ENCODE measurements around the gene TRDMT1. TPM values are rescaled to one million over a fixed set of nuclear protein-coding genes. Genes with fewer than 3 reads are reported as not detected.

TRDMT1 gene
- total RNA-seq, 4 donors from 2014 or later, result 4.0 to 24.8 (median 6.4) TPM

DNA sequence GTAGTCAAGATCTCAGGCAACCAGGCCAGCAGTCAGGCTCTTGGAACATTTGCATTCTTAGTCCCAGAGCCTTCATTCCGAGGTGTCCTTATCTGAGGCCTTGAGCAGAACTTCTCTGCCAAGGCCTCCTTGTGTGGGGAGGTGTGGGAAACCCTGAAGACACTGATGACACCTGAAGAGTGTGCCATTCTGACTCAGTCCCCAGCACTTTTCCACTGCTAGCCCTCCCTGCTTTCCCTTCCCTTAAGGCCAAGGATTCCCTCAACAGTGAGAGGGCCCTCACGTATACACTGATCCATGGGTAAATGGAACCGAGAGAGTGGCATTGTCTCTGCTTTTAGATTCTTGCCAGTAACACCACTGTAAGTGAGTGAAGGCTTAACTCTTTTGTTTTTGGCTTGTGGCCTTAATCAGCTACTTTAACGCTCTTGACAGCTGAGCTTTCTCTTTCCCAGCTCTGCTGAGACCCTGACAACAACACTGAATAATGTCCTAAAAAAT lies 30.3 kb downstream of the TRDMT1 start:
- Histone ChIP-seq H3K4me3 (no peak overlapping the region), H3K27me3 (no peaks in the 10 kb centered on the region), H3K4me1 (peaks cover 0 to 5% (median 2%) of the 10 kb centered on the region in 4 donors), H3K27ac (no peak overlapping the region), H3K9me3 (no peaks in the 10 kb centered on the region), H3K36me3 (no peaks in the 10 kb centered on the region)
- DNase-seq, result no peak
- TF ChIP-seq, protein P1, sequence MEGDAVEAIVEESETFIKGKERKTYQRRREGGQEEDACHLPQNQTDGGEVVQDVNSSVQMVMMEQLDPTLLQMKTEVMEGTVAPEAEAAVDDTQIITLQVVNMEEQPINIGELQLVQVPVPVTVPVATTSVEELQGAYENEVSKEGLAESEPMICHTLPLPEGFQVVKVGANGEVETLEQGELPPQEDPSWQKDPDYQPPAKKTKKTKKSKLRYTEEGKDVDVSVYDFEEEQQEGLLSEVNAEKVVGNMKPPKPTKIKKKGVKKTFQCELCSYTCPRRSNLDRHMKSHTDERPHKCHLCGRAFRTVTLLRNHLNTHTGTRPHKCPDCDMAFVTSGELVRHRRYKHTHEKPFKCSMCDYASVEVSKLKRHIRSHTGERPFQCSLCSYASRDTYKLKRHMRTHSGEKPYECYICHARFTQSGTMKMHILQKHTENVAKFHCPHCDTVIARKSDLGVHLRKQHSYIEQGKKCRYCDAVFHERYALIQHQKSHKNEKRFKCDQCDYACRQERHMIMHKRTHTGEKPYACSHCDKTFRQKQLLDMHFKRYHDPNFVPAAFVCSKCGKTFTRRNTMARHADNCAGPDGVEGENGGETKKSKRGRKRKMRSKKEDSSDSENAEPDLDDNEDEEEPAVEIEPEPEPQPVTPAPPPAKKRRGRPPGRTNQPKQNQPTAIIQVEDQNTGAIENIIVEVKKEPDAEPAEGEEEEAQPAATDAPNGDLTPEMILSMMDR (IDR thresholded peaks at IDR 0.05), result no peak
- TF ChIP-seq POLR2A (IDR thresholded peaks at IDR 0.05), result no peak

DNA sequence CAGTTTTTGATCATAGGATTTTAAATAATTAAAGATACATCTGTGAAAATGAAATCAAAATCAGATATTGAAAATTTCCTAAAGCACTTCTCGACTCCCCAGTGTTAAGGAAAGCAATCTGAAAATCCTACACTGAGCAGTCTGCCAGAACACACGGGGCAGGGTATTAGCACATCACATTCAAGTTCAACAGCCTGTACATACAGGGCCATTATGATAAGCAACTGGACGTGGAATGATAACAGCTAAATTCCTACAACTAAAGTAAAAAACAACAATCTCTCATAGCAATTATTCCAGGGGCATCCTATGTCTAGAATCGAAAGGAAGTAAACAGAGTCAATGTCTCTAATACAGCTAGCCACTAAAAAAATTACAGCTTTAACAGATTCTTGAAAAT lies 31.7 kb downstream of the TRDMT1 start:
- TF ChIP-seq, protein P1 (IDR thresholded peaks at IDR 0.05), result no peak
- no peak for TF ChIP-seq POLR2A (IDR thresholded peaks at IDR 0.05)
- DNase-seq, result no peak
- no peak overlapping the region for H3K27ac ChIP-seq
- H3K4me1 ChIP-seq, result peaks cover 0 to 3% (median 0%) of the 10 kb centered on the region in 4 donors
- H3K27me3 ChIP-seq, result no peaks in the 10 kb centered on the region
- no peaks in the 10 kb centered on the region for H3K9me3 ChIP-seq
- H3K36me3 ChIP-seq, result no peaks in the 10 kb centered on the region
- H3K4me3 ChIP-seq, result no peak overlapping the region

DNA sequence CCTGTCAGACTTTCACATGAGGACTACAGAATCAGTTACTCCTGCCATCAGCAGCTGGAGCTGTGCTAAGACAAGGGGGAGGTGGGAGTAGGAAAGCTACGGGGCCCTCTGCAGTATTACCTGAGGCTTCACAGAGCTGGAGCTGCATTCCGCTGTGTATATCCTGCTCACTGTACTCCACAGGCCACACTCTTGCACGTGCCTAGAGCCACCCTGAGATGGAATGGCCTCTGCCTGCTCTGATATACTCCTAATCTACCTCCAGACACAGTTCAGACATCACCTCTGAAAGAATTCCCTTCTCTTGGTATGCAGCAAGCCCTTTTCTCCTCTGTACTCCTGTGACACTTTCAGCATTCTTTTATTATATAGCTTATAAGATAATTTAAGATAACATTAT lies 34.8 kb downstream of the TRDMT1 start:
- no peak for DNase-seq
- H3K4me1 ChIP-seq, result peaks cover 0 to 3% (median 0%) of the 10 kb centered on the region in 4 donors
- H3K27me3 ChIP-seq, result no peaks in the 10 kb centered on the region
- TF ChIP-seq, protein P1 (IDR thresholded peaks at IDR 0.05), result no peak
- no peak for TF ChIP-seq POLR2A (IDR thresholded peaks at IDR 0.05)
- H3K9me3 ChIP-seq, result no peaks in the 10 kb centered on the region
- no peak overlapping the region for H3K27ac ChIP-seq
- H3K36me3 ChIP-seq, result no peaks in the 10 kb centered on the region
- H3K4me3 ChIP-seq, result no peak overlapping the region

DNA sequence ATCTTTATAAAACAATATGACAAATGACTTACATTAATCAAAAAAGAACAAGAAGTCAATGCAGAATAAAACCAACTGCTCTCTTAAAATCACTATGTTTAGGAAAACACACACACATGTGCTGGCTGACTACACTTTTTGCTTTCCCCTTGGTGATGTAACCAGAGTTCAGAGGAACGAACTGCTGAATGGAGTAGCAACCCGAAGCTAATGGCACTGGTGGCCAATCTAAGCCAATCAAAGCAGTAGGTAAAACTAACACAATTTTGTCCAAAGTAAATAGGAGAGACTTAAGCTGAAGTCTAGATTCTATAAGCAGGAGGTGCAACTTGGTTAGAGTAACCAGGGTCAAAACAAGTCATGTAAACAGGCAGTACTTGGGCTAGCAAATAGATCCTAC lies 38.6 kb downstream of the TRDMT1 start:
- H3K9me3 ChIP-seq, result no peaks in the 10 kb centered on the region
- H3K4me1 ChIP-seq, result peaks cover 0 to 3% (median 0%) of the 10 kb centered on the region in 4 donors
- no peaks in the 10 kb centered on the region for H3K27me3 ChIP-seq
- DNase-seq, result no peak
- H3K4me3 ChIP-seq, result no peak overlapping the region
- H3K36me3 ChIP-seq, result no peaks in the 10 kb centered on the region
- H3K27ac ChIP-seq, result no peak overlapping the region
- TF ChIP-seq, protein P1 (IDR thresholded peaks at IDR 0.05), result no peak
- no peak for TF ChIP-seq POLR2A (IDR thresholded peaks at IDR 0.05)

DNA sequence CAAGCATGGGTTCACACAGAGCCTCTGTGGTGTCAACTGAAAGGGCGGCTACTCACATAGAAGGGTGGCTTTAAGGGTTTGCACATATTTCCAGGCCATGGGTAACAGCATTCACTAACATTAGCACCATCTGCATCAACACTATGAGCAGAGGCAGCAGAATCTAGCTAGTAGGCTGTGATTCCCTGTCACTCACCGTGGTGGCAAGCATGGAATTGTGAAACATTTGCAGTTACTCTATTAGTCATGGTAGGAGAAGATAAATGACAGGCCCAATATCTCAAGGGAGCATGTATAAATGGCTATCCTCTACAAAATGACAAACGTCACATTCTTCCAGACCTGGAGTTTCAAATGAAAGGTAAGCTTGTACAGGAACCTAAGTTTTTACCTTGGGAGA lies 39.7 kb downstream of the TRDMT1 start:
- Histone ChIP-seq H3K36me3 (no peaks in the 10 kb centered on the region), H3K4me1 (peaks cover 0 to 2% (median 0%) of the 10 kb centered on the region in 4 donors), H3K27me3 (no peaks in the 10 kb centered on the region), H3K9me3 (no peaks in the 10 kb centered on the region), H3K4me3 (no peak overlapping the region), H3K27ac (no peak overlapping the region)
- no peak for TF ChIP-seq POLR2A (IDR thresholded peaks at IDR 0.05)
- TF ChIP-seq, protein P1 (IDR thresholded peaks at IDR 0.05), result no peak
- no peak for DNase-seq

DNA sequence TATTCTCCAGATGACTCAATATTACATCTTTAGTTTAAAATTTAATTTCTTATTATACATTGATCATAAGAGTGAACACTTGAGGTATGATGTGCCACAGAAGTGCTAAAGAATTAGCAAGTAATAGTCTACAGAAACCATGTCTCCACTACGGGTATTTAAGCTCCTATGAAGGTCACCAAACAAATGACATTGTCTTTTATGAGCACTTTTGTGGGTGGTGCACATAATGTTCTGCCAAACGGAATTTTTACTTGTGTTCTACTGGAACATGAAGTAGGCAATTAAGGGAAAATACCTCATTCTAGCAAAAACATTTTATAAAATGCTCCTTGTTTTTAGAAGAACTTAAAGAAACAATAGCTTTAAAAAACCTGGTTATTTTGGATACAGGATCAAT lies 44.4 kb downstream of the TRDMT1 start:
- Histone ChIP-seq H3K4me3 (no peak overlapping the region), H3K27ac (no peak overlapping the region), H3K27me3 (no peaks in the 10 kb centered on the region), H3K4me1 (no peaks in the 10 kb centered on the region), H3K36me3 (no peaks in the 10 kb centered on the region), H3K9me3 (no peaks in the 10 kb centered on the region)
- no peak for TF ChIP-seq POLR2A (IDR thresholded peaks at IDR 0.05)
- TF ChIP-seq, protein P1 (IDR thresholded peaks at IDR 0.05), result no peak
- no peak for DNase-seq
